Measurements from ENCODE around the gene HNRNPAB. TPM values are rescaled to one million over a fixed set of nuclear protein-coding genes. Genes with fewer than 3 reads are reported as not detected.

Gene HNRNPAB
- total and polyA plus RNA-seq, 9 of the 15 experiments (the other 6 are each of a cell fraction or from before 2014, with no cell fraction given): 34.6 to 425 (median 236) TPM

DNA sequence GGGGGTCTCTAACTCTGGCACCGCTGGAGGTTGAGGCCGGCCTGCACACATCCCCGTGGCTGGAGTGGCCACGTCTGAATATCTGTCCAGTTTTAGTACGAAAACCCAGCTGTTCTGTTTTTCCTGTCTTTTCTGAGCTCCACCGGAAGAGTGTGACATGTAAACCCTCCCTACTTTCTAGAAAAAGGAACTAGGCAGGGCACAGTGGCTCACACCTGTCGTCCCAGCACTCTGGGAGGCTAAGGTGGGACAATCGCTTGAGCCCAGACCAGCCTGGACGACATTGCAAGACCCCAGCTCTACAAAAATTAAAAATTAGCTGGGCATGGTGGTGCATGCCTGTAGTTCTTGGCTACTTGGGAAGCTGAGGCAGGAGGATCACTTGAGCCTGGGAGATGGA is 36.4 kb downstream of the HNRNPAB start:
- H3K9me3 ChIP-seq (replicated peaks; ENCODE audit: control insufficient read depth, insufficient read depth, low read depth, low read length): no peaks in the 10 kb centered on the region
- FAIRE-seq: no peak
- 42% methylated on average over 9 of the region's 9 CpGs for WGBS (ENCODE audit: insufficient coverage, low coverage, missing lambda C conversion rate)
- no peaks in the 10 kb centered on the region for H3K9me1 ChIP-seq (ENCODE audit: control insufficient read depth, insufficient read depth, low read length)
- peaks cover 19 to 33% of the 10 kb centered on the region in 2 experiments for H3K4me1 ChIP-seq (replicated peaks in 1 of 2; ENCODE audit: control insufficient read depth in 2 of 2, insufficient read depth in 2 of 2, low read length in 2 of 2)
- in situ Hi-C loops (cut with MboI): no loop called here
- CTCF ChIA-PET (ENCODE audit: low intra/inter-chr PET ratio): no interaction called here
- H3K36me3 ChIP-seq (ENCODE audit: control insufficient read depth, insufficient read depth, low read length): no peaks in the 10 kb centered on the region
- H3K27ac ChIP-seq (ENCODE audit: extremely low read depth, low read depth, low read length): no peak overlapping the region
- H3K79me2 ChIP-seq (ENCODE audit: control insufficient read depth, insufficient read depth, low read length): no peaks in the 10 kb centered on the region
- BruUV-seq (replicated peaks): no TSS peak
- no peak overlapping the region for H3K4me3 ChIP-seq
- H3K4me2 ChIP-seq (ENCODE audit: insufficient read depth, low read length): no peak overlapping the region
- no peak overlapping the region for H3K9ac ChIP-seq (ENCODE audit: insufficient read depth in 1 of 2, low read depth in 2 of 2, low read length in 2 of 2)
- TF ChIP-seq, protein P1, sequence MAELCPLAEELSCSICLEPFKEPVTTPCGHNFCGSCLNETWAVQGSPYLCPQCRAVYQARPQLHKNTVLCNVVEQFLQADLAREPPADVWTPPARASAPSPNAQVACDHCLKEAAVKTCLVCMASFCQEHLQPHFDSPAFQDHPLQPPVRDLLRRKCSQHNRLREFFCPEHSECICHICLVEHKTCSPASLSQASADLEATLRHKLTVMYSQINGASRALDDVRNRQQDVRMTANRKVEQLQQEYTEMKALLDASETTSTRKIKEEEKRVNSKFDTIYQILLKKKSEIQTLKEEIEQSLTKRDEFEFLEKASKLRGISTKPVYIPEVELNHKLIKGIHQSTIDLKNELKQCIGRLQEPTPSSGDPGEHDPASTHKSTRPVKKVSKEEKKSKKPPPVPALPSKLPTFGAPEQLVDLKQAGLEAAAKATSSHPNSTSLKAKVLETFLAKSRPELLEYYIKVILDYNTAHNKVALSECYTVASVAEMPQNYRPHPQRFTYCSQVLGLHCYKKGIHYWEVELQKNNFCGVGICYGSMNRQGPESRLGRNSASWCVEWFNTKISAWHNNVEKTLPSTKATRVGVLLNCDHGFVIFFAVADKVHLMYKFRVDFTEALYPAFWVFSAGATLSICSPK (IDR thresholded peaks at IDR 0.05; ENCODE audit: borderline replicate concordance): no peak
- TF ChIP-seq, protein P2, sequence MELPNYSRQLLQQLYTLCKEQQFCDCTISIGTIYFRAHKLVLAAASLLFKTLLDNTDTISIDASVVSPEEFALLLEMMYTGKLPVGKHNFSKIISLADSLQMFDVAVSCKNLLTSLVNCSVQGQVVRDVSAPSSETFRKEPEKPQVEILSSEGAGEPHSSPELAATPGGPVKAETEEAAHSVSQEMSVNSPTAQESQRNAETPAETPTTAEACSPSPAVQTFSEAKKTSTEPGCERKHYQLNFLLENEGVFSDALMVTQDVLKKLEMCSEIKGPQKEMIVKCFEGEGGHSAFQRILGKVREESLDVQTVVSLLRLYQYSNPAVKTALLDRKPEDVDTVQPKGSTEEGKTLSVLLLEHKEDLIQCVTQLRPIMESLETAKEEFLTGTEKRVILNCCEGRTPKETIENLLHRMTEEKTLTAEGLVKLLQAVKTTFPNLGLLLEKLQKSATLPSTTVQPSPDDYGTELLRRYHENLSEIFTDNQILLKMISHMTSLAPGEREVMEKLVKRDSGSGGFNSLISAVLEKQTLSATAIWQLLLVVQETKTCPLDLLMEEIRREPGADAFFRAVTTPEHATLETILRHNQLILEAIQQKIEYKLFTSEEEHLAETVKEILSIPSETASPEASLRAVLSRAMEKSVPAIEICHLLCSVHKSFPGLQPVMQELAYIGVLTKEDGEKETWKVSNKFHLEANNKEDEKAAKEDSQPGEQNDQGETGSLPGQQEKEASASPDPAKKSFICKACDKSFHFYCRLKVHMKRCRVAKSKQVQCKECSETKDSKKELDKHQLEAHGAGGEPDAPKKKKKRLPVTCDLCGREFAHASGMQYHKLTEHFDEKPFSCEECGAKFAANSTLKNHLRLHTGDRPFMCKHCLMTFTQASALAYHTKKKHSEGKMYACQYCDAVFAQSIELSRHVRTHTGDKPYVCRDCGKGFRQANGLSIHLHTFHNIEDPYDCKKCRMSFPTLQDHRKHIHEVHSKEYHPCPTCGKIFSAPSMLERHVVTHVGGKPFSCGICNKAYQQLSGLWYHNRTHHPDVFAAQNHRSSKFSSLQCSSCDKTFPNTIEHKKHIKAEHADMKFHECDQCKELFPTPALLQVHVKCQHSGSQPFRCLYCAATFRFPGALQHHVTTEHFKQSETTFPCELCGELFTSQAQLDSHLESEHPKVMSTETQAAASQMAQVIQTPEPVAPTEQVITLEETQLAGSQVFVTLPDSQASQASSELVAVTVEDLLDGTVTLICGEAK (IDR thresholded peaks at IDR 0.05): peak; percentile 29; the same call in 1 of the 2 replicates
- TF ChIP-seq, protein P2 (CRISPR knock-in tag; IDR thresholded peaks at IDR 0.05): no peak
- no peak for ATAC-seq
- H4K20me1 ChIP-seq (replicated peaks; ENCODE audit: control insufficient read depth, insufficient read depth, low read length): no peaks in the 10 kb centered on the region; the same call in 1 of the 2 replicates
- POLR2A ChIA-PET: interaction anchor here (0.6 to 0.9 kb wide), 2 partner anchors 12 to 209 kb away, joined by 3 read pairs; no protein-coding TSS in a partner anchor
- no peak for DNase-seq (ENCODE audit: extremely low read depth in 1 of 4, low spot score in 3 of 4)
- H2AFZ ChIP-seq (ENCODE audit: low read depth, low read length): no peak overlapping the region
- peaks cover 0 to 18% of the 10 kb centered on the region in 2 experiments; a peak in 3 of 5 replicates for H3K27me3 ChIP-seq (ENCODE audit: control insufficient read depth in 2 of 2, insufficient read depth in 2 of 2, low read length in 2 of 2)
- intact Hi-C loops (cut with micrococcal nuclease): no loop called here

Measured in K562 (cell line).